Erythroblast (primary cell): ENCODE results near the gene STARD13.

ENCODE experiments used
- GATA1 ChIP-seq: IDR thresholded peaks from 2 replicates; pipeline ENCODE4 v1.6.1; 2011; ENCODE audit warnings: low read depth, mild to moderate bottlenecking, control low read depth, low read length, moderate library complexity
- POLR2A ChIP-seq: IDR thresholded peaks from 2 replicates; pipeline ENCODE4 v1.6.1; 2011; ENCODE audit warnings: mild to moderate bottlenecking, low read length

DNA sequence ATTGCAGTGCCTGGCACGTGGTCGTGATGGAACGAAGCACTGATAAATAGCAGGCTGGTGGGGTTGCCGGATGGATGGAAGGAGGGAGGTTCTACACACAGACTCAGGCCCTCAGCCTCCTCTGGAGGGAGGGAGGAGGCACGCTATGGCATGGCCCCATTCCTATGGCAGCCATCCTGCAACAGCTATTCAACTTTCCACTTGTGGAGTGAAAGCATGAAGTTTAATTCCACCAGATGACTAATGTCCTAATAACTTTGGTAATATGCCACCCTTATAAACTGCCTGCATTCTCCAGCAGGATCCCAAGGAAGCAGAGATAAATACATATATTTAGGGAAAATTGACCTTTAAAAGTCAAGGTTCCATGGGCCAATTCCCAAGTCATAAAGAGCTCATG is 176.9 kb downstream of the STARD13 start:
- no peak for TF ChIP-seq POLR2A
- no peak for TF ChIP-seq GATA1
